HG03521 (cell line): Measurements from ENCODE around the gene C14orf132.
"Not testable (repeated sequence)": the region's sequence is repeated elsewhere in the genome, so short reads cannot be mapped to it uniquely, and the experiment has no call there.

Experiments
- ATAC-seq: cut with Tn5 transposase; IDR thresholded peaks from one replicate; pipeline ENCODE4 v1.9.1; 2021; ENCODE audit warnings: mild to moderate bottlenecking, moderate library complexity; ENCODE audit not compliant: unreplicated experiment

C14orf132 gene

DNA sequence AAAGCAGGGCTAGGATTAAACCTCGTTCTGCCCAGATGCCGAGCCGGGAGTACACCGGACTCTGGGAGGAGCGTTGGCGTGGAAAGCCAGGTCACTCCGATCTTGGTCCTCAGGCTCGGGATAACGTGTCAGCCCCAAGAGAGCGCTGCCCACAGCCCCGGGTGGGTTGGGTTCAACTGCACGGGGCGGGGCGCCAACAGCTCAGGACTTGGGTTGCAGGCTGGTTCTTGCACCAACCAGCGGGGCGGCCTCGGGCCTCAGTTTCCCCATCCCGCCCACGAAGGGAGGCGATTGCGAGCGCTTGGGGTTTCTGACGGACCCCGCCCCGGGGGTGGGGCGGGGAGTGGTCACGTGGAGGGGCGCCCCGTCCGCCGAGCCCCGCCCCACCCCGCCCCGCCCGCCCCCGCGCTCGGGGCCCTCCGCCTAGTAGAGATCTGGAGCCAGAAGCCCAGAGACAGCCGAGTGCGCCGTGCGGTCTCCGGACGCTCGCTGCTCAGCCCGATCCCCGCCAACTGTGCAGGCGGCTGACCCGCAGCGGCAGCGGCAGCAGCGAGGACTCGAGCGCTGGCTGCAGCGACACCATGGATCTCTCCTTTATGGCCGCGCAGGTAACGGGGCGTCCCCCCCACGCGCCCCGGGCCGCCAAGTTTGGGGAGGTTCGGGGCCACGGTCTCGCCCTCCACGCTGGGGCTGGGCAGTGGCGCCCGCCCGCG is at the start of gene C14orf132:
TSS of gene C14orf132 (plus strand) at position 443 of the 713 bp plus-strand sequence. CDS start at position 582, 139 bp downstream.
- ATAC-seq = peak; percentile 43

DNA sequence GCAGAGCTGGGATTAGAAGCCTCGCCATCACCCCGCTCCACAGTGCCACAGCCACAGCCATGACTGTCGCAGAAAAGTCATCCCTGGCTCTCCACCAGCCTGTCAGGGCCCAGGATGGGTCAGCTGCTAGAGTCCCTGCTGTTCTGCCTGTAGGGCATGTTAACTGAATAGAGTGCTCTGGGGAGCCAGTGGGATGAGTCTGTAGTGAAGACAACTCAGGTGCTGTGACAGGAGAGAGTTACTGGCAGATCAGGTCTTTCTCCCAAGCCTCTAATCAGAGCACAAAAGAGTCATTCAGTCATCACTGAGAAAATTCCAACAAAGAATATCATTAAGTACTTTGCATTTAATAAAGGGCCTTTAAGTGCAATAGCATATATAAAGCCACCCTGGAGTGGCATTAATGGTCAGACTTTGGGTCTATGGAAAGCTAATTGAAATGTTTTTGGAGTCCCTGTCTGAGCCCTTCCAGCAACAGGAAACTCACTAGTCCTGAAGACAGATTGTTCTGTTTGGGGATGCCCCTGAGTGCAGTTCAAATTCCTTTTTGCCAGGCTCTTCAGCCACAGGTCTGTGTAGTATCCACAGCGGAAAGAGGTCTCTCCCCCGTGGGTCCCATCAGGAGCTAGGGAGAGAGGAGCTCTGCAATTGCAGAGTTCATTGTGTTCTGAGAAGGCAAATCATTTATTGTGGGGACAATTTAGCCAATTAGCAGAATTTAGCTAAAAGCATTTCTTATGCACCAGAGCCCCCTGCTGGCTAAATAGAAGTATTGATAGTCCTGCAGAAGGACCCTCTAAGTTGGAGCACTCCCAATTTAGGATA is 45.2 kb upstream of the C14orf132 start:
- no peak for ATAC-seq

DNA sequence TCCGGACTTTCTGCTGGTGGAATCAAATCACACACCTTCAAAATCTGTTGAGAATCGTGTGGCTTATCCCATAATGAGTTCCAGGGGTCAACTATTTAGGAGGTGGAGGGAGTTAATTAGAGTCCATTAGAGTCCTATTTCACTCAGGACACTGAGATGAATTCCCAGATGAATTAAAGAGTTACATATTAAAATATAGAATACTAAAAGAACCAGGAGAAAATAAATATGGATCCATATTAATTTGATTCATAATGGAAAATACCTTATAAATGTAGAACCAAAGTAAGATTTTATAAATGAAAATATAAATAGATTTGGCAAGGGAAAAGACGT is 44.6 kb upstream of the C14orf132 start:
- ATAC-seq = no peak

DNA sequence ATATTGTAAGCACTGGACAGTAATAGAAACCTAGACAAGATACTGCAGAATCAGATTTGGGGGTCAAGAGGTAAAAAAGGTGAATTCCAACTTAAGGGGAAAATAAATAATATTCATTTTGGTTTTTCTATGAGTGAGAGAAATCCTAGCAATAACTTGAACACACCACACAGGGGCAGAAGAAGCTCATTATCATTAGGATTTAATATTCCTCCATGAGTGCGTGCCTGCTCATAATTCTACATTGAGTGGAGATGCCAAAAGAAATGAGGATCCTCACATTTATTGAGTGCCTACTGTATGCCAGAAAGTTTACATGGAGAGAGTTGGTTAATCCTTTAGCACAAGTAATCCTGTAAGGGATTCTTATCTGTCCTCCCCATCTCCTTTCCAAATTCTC is 40.5 kb upstream of the C14orf132 start:
- no peak for ATAC-seq

DNA sequence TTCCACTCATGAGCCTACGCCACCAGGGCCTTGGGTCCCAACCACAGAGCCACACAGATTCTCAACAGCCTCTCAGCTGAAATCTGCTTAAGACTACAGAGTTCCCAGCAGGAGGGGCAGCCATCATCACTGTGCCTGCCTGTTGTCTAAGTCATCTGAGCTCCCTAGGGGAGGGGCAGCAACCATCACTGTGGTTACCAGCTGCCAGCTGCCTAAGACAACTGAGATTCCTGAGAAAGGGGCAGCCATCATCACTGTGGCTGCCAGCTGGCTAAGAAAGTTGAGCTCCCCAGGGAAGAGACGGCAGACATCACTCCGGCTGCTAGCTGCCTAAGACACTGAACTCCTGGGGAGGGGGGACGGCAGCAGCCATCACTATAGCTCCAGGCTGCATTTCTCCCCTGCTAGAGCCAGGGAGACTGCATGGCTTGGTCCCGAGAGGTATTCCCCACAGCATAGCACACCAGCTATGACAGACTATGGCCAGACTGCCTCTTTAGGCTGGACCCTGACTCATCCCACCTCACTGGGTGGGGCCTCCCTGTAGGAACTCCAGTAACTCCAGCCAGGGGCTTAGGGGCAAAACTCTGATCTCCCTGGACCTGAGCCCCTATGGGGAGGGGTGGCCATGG is 37.2 kb upstream of the C14orf132 start:
- no peak for ATAC-seq

DNA sequence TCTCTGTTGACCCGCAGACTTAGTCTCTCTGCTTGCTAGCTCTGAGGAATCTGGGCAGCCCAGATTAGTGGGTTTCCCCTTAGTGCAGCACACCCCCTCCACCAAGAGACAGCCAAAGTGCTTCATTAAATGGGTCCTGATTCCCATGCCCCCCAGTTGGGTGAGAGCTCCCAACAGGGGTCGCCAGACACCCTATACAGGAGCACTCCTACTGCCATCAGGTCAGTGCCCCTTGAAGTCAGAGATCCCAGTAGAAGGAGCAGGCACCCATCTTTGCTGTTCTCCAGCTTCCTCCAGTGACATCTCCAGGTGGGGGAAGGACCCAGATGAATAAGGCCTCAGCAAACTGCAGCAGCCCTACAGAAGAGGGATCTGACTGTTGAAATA is 36.7 kb upstream of the C14orf132 start:
- ATAC-seq = no peak

DNA sequence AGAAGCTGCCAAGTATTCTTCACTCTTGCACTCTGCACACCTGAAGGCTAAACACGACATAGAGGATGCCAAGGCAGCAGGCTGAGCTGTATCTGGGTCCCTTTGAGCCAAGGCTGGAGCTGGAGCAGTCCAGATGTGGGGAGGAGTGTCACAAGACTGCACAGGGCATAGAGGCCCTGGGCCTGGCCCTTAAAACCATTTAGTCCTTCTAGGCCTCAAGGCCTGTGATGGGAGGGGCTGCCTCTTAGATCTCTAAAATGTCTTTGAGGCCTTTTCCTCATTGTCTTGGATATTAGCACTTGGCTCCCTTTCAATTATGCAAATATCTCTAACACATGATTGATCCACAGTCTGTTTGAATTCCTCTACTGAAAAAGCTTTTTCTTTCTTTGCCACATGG is 28.0 kb upstream of the C14orf132 start:
- ATAC-seq = no peak

DNA sequence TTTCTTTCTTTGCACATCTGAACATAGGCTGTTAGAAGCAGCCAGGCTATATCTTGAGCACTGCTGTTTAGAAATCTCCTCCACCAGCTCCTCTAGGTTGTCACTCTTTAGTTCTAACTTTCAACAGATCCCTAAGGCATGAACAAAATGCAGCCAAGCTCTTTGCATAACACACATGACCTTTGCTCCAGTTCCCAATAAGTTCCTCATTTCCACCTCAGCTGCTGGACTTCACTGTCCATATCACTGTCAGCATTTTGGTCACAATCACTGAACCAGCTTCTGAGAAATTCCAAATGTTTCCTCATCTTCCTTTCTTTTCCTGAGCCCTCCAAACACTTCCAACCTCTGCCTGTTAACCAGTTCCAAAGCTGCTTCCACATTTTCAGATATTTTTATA is 27.6 kb upstream of the C14orf132 start:
- ATAC-seq = no peak

DNA sequence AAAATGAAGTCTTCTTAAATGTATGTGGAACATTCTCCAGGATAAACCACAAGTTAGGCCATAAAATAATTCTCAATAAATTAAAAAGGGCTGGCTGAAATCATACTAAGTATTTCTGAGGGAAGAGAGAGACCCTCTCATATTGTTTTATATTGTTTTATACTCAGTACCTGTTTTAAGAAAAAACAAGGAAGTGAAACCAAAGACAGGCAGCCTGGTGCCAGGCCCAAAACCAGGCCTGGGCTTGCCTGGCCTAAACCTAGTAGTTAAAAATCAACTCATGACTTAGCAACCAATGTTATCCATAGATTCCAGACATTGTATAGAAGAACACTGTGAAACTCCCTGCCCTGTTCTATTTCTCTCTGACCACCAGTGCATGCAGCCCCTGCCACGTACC is 26.4 kb upstream of the C14orf132 start:
- not testable (repeated sequence) for ATAC-seq

DNA sequence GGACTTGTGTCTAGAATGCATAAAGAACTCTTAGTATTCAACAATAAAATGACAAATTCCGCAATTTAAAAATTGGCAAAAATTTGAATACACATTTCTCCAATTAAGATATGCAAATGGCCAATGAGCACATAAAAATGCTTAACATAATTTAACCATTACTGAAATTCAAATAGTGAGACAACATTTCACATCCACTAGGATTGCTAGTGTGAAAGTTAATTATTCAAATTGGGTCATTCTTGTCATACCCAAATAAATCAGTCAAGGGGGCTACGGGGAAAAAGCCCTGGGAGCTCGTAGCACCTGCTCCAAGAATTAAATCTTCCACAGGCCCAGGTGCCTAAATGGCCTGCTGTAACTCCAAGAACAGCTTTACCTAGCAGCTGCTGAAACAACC is 25.0 kb upstream of the C14orf132 start:
- no peak for ATAC-seq

DNA sequence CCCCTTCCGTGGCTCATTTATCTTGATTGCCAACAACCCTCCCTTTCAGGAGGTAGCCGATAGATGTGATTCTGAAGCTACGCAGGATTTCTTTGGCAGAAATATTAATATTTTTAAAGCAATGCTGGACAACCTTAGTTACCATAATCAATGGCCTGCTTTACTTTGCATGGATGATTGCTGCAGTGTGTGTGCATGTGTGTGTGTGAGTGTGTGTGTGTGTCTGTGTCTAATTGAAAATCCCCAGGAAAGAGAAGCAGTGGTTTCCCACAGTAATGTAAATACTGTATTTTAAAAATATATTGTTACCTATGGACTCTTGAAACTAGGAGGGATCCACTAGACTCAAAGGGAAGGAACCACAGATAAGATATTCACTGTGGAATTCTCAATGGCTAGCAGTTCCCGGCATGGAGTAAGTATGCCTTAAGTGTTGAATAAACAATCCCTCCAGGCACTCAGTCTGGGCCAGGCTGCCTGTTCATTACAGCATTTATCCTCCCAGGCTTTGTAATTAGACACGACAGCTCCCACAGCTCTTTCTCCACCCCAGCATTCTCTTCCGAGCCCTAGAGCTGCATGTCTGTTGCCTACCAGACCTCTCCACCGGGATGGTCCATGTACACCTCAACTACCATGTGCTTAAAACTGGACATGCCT is 22.5 kb upstream of the C14orf132 start:
- ATAC-seq = no peak

DNA sequence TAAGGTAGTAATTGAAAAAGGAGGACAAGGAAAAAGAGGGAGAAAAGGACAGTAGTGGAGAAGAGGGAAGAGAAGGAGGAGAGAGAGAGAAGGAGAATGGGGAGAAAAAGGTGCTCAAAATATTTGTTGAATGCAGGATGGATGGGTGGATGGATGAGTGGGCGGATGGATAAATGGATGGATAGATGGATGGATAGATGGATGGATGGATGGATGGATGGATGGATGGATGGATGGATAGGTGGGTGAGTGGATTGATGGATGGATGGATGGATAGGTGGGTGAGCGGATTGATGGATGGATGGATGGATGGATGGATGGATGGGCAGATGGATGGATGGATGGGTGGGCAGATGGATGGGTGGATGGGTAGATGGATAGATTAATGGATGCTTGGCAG is 21.3 kb upstream of the C14orf132 start:
- no peak for ATAC-seq

DNA sequence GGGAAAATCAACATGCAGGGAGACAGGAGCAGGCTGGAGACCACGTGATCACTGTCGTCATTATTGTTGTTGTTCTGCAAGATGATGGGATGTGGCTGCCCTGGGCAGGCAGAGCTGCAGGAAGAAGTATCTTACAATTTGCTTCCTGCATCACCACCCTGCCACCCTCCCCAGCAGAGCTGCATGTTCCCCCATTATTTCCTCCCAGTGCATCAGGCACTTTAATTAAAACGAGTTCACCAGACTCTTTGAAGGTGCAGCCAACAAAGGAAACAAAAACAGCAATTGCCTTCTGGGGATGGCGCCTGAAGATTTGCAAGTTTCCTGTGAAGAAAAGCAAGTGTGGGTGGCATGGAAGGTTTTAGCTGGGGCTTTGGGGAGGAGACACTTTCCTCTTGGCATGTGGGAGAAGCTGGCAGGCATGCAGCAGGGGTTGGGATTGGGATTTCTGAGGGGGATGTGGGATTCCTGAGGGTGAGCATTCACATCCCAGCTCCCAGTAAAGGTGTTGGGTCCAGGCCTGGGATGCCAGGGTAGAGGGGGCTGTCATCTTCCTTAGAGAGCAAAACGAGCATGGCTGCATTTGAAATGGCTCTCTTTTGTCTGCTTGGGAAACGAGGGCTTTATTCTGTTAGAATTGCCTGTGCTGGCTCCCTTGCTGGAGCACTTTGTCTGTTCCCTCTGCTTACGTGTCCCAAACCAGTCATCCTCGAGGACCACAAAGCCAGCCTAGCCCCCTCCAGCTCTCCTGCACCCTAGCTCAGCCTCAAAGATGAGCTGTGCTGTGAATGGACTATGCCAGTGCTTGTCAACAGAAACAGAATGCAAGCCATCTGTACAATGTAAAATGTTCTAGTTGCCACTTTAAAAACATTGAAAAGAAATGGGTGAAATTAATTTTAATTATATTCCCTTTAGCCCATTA is 11.5 kb upstream of the C14orf132 start:
- no peak for ATAC-seq

DNA sequence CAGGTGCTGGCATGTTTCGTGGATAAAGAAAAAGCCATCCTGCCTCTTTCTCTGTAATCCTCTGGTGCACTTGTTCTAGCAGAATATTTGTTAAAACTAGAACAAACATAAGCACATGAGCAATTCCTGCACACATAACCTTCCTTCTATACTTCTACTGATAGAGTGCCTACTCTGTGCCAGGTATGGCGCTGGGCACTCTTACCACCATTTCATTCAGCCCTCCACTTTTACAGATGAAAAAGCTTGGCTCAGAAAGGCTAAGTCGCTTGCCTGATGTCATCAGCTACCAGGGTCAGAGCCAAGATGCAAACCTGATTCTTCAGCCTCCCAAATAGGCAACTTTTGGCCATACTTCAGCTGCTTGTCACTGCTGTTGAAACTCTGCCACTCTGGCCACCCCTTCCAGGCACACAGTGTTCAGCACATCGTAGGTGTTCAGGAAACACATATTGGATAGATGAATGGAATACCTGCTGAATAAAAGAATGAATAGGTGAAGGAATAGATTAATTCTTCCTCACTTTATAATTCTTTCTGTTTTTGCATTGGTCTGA is 10.0 kb upstream of the C14orf132 start:
- ATAC-seq = no peak

DNA sequence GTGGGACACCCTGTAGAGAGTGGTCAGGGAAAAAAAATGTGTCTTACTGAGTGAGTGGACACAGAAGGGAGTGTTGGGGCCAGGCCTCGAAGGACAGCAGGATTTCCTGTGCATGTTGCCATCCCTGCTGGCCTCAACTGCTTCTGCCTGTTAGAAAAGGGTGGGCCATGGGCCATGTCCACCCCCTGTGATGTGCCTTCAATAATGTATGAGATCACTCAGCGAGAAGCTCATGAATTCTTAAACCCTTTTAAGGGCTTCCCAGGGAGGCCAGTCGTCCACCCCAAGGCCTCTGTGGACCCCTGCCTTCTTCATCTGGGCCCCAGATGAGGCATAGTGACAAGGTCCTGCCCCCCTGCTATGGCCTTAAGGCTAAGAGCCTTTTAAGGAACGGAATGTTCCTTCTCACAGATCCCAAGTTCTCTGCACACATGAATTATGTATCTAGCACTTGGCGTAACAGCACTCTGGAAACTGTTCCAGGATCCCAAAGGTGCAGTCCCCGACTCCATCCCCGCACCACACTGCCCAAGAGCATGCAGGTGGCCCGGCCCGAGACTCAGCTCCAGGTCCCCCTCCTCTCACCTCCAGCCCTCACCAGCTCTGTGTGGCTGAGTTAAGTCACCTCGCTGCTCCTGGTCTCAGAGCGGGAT is 8.9 kb upstream of the C14orf132 start:
- ATAC-seq = no peak

DNA sequence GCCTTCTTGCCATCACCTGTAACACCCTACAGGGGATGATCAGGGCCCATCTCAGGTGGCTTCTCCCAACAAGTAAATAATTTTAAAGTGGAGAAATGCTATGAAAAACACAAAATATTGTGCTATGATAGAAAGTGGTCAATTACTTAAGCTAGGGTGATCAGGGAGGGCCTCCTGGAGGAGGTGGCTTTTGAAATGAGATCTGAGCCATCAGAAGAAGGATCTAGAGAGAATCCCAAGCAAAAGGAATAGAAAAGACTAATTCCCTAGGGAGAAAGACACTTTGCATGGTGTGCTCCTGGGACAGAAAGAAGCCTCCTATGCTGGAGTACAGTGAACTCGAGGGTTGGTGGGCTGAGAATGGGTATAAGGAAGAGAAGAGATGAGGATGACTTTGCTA is 7.5 kb upstream of the C14orf132 start:
- no peak for ATAC-seq

DNA sequence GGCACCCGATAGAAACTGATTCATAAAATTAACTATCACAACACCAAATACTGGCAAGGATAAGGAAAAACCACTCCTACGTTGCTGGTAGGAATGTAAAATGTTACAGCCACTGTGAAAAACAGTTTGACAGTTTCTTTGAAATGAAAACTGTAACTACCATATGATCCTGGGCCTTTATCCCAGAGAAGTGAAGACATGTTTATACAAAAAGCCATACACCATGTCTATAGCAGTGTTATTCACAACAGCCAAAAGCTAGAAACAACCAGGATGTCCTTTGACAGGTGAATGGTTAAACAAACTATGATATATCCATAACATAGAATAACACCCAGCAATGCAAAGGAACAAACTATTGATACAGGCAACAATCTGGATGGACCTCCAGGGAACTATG is 3.7 kb upstream of the C14orf132 start:
- ATAC-seq = no peak

DNA sequence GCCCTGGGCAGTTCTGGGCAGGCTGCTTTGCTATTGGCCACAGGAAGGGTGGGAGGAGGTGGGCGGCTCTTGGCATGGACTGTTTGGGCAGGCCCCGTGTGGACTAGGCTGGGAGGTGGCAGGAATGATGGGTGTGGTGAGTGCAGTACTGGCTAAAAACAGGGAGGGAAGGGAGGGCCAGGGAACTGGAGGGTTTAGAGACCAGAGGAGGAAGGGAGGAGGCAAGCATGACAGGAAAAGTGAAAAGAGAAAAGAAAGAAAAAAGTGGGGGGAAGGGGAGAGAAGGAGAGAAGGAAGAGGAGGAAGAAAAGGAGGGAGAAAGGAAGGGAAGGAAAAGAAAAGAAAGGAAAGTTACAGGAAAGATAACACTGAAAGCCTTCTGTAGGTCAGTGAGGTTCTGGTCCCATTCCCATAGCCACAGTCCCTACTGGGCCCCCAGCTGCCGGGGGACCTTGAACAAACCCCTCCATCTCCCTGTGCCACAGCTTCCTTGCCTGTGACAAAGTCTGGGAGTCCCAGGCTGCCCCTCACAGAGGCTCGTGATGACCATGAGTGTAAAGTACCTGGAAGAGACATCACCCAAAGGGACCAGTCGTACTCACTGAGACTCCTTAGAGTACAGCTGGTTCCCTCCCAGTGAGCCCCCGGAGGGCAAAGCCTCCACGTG is 1.1 kb upstream of the C14orf132 start:
- no peak for ATAC-seq

DNA sequence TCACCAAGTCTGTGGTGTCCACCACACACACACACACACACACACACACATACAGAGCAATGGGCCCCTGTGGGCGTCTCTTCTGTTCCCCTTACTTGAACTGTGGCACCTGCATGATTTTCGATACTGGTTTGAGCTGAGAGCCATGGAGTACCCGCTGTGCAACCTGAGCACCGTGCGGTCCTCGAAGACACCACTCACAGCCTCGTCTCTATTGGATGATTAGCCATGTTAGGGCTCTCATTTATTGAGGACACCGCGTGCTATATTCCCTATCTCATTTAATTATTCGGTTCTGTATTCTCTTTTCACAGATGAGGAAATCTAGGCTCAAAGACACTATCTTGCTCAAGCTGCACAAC is 623 bp upstream of the C14orf132 start:
- peak; percentile 34 for ATAC-seq
